ENCODE results near the gene SLC17A8.

GRCh38 chr12:100365411-100365810 is 8.5 kb downstream of the SLC17A8 start:
- no peak for TF ChIP-seq EZH2 (IDR thresholded peaks at IDR 0.05; ENCODE audit: low read length)
- TF ChIP-seq, protein P1, sequence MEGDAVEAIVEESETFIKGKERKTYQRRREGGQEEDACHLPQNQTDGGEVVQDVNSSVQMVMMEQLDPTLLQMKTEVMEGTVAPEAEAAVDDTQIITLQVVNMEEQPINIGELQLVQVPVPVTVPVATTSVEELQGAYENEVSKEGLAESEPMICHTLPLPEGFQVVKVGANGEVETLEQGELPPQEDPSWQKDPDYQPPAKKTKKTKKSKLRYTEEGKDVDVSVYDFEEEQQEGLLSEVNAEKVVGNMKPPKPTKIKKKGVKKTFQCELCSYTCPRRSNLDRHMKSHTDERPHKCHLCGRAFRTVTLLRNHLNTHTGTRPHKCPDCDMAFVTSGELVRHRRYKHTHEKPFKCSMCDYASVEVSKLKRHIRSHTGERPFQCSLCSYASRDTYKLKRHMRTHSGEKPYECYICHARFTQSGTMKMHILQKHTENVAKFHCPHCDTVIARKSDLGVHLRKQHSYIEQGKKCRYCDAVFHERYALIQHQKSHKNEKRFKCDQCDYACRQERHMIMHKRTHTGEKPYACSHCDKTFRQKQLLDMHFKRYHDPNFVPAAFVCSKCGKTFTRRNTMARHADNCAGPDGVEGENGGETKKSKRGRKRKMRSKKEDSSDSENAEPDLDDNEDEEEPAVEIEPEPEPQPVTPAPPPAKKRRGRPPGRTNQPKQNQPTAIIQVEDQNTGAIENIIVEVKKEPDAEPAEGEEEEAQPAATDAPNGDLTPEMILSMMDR (optimal IDR thresholded peaks at IDR 0.05 in 1 of 3, IDR thresholded peaks at IDR 0.05 in 1 of 3, conservative IDR thresholded peaks at IDR 0.05 in 1 of 3; ENCODE audit: extremely low read depth in 1 of 3, insufficient read depth in 2 of 3, low read length in 3 of 3), result no peak

Measured in keratinocyte (primary cell).